Measurements from ENCODE around the gene MAMDC2.
"Not testable (repeated sequence)": the region's sequence is repeated elsewhere in the genome, so short reads cannot be mapped to it uniquely, and the experiment has no call there.

MAMDC2 gene

GRCh38 chr9:70038171-70038621 lies 5.5 kb upstream of the MAMDC2 start:
- DNase-seq, result not testable (repeated sequence)

- no peak for DNase-seq
These were observed 3.2 kb upstream of the MAMDC2 start for GRCh38 chr9:70040376-70040903.

DNA sequence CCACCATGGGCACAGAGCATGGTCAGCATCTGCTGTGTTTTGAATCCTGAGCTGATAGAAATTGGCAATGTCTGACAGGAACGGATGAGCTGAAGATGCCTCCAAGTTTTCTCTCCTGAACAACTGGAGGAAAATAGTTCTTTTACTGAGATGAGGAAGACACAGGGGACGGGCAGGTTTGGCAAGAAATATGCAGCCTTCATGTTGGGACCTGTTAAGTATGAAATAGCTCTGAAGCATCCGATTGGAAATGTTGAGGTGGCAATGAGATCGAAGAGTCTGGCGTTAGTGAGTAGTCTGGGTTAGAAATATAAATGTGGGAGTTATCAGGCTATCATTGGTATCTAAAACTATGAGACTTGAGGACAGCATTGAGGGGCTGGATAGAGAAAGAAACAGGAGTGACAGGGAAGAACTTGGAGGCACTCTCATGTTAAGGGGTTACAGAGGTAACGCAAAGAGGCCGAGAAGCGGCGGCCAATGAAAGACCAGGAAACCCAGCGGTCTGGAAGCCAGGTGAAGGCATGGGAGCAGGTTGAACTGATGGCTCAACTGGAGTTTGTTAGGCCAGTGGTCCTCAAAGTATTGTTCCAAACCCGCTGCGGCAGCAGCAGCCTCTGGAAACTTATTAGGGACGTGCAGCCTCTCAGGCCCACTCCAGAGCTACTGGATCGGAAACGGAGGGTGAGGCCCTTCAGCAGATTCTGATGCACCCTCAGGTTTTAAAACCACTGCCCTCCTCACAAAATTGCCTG lies 1.0 kb upstream of the MAMDC2 start:
- no peak for DNase-seq

- DNase-seq, result no peak
These were observed 363 bp upstream of the MAMDC2 start for GRCh38 chr9:70043285-70043684.

GRCh38 chr9:70044490-70045307 lies 1.1 kb downstream of the MAMDC2 start:
- no peak for DNase-seq

DNA sequence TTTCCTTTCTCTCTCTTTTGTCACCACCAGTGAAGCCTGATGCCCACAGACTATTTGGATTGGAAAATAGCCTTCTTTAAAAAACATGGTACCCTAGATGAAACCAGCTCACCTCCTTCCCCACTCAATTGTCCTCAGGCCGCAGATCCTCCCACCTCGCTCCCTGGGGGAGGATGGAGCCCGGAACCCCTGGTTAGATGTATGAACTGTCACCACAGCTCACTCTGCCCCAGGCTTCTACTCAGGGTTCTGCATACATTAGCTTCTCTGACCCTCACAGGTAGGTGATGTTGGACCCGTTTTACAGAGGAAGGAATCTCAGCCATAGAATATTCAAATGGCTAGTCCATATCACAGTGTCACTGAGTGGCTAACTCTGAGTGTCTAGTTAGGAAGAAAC lies 1.8 kb downstream of the MAMDC2 start:
- DNase-seq, result no peak

DNA sequence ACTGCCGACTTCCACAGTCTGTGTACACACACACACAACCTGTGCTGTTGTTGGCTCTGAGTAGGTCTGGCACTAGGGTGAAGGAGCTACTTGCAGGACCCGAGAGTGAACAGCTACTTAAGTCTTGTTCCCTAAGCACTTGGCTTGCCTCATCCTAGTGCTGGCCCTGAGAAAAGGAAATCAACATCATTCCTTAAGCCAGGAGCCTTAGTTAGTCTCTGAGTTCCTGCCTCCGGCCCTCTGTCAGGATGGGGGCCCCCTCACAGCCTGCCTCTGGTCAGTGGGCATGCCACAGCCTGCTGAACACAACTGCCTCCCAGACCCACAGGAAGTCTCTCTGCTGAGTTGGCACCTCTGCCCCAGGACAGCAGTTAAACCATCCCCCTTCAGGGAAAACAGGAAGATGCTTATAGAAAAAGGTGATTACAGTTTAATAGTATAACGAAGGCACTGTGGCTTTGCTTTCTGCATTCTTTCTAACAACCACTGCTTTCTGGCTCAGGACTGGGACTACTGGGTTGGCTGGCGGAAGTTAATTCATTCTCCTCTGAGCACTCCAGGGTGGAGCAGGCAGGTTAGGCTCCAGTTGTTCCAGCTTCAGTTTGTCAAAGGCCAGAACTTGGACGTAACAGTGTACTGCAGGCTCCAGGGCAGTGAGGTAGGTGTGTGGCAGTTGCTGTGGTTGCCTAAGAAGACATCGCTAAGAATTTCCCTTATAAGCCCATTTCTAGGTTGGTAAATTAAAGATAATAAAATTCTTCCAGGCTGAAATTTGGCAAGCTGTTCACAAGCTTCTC lies 2.8 kb downstream of the MAMDC2 start:
- no peak for DNase-seq

GRCh38 chr9:70049236-70049635 lies 5.6 kb downstream of the MAMDC2 start:
- no peak for DNase-seq

DNA sequence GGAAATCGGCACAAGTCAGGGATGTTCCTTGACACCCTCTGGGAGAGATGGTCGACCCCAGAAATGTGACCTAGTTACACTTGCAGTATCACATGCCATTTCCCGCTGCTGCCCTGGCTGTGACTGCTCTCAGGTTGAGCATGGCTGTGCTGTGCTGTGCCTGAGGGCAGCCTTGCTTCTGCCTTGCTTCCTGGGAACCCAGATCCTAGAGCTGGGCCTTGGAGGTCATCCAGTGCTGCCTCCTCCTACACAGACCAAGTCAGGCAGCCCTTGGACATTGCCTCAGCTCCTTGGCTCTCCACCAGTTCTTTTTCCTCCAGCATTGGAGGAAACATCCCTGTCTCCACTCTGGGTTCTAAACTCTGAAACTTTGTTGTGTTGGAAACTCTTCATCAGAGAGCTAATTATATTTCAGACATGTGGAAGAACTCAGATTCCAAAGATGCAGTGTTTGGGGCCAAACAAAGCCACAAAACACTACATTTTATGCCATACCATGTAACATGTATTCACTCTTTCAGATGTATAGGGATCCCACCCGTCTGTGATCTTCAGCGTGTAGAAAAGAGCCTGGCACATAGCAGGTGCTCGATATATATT lies 6.1 kb downstream of the MAMDC2 start:
- DNase-seq, result no peak

DNA sequence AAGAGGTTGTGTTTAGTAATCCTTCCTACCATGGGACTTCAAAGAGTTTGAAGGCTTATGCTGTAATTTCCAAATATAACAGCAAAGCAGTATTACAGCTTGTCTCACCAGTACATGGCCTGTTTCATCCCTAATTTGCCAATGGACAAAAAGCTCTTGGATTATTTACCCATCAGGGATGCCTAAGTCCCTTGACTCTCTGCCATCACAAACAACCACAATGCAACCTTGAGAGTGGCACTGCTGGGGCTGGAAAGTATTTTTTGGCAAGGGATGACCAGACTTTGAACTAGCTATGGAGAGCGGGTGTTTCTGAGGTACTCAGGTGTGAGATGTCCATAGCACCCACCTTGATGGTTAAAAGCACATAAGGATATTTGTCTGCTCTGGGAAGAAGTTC lies 9.1 kb downstream of the MAMDC2 start:
- DNase-seq, result no peak

- DNase-seq, result no peak
These were observed 10.2 kb downstream of the MAMDC2 start for GRCh38 chr9:70053864-70054263.

DNA sequence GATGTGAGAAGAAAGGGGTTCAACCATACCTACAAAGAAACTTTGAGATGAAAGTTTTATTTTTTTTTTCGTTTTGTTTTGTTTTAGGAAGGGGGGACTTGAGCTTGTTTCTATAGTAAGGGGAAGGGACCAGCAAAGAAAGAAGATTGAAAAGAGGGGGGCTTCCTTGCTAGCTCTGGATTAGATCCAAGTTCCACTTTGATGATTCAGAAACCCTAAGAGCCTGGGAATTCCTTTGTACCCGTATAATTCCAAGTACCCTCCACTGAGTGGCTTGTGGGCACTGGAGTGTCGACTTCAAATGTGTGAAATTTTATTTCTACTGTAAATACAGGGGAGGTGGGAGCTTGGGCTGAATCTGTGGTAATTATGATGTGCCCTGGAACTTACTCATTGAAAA lies 10.9 kb downstream of the MAMDC2 start:
- no peak for DNase-seq

DNA sequence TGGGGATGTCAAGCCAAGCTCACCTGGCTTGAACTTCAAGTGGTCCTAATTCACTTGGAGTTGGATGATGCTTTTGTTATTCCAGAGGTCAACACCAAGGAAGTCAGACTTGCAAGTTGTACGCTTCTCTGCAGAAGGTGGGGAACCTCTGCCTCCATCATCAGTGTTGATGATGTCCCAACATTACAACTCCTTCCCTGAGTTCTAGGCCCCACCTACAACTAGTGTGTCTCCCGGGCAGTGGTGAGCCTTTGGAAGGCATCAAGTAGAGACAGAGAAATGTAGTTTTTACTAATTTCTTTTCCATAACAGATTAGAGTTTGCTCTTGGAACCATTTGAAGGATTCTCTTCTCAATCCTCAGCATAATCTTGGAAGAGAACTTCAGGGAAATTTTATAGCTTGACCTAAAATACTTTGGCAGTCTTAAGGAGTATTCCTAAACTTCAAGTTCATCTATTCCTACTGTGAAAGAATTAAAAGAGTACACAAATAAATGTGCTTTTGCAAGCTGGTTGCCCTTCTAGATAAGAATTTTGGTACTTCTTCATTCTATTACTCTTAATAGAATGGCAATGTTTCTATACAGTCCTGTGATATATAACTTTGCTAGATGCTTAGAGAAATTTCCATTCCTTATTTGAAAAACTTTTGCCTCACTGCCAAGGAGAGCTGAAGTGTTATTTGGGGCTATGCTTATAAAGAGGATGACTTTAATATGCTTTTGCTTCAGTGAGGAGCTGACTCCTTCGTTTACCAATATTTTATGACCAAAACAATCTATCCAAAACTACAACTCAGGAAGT lies 12.0 kb downstream of the MAMDC2 start:
- DNase-seq, result no peak

- no peak for DNase-seq
These were observed 12.7 kb downstream of the MAMDC2 start for GRCh38 chr9:70056211-70056944.

- DNase-seq, result no peak
These were observed 15.0 kb downstream of the MAMDC2 start for GRCh38 chr9:70058569-70059116.

DNA sequence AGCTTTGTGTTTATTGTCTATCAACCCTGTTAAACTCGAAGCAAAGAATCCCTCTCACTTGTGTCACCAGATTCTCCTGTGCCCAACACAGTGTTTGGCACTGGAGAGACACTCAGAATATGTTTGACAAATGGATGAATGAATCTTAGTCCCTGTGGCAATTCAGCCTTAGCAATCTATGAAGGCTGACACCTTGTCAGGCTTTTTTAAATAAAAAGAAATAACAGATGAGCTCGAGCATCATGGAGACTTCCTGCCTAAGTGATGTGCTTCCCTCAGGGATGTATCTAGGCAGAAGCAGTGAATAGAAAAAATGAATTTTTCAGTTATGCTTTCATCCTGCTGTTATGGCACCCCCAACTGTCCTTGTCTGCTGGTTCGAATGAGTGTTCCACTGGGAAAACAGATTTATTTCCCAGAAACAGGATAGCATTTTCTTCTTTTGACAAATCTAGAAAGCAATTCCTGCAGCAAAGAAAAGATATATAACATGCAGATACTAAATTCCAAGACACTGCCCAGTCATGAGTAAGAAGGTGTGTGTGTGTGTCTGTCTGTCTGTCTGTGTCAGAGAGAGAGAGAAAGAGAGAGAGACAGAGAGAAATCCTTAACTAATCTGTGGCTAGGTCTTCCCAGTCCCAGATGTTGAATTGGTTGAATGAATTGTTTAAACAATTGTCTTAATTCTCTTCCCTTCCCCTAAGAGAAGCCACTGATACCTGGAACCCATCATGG lies 16.7 kb downstream of the MAMDC2 start:
- no peak for DNase-seq

- no peak for DNase-seq
These were observed 17.3 kb downstream of the MAMDC2 start for GRCh38 chr9:70060883-70061507.

GRCh38 chr9:70061776-70062175 lies 18.1 kb downstream of the MAMDC2 start:
- no peak for DNase-seq

DNA sequence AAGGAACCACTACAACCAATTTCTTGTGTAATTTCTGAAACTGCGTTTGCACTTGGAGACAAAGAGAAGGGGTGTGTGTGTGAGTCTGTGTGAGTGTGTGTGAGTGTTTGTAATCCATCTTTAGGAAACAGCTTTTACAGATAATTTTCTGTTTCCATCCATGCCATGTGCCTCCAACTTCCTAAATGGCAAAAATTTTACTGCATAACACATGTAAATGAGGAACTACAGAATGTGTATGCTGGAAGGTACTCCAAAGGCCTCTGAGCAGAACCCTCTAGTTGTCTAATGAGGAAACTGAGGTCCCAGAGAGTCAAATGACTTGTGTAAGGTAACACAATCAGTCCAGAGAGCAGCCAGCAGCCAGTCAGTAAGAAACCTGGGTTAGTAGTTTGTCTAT lies 20.8 kb downstream of the MAMDC2 start:
- no peak for DNase-seq

- no peak for DNase-seq
These were observed 21.9 kb downstream of the MAMDC2 start for GRCh38 chr9:70065572-70065971.
